ENCODE data around the gene ATP2B2. TPM values are rescaled to one million over a fixed set of nuclear protein-coding genes. Genes with fewer than 3 reads are reported as not detected.

The ATP2B2 gene
- total and polyA plus RNA-seq, 2 experiments from 2014 or later = 0.42 to 0.63 TPM

GRCh38 chr3:10284496-10284895, 220.9 kb downstream of the ATP2B2 start:
- Histone ChIP-seq H3K27ac (ENCODE audit: low read depth) (no peak overlapping the region), H3K4me2 (no peak overlapping the region), H3F3A (replicated peaks; ENCODE audit: low read depth) (no peaks in the 10 kb centered on the region), H3K27me3 (ENCODE audit: insufficient read depth) (no peaks in the 10 kb centered on the region), H3K79me2 (replicated peaks; ENCODE audit: insufficient read depth) (no peaks in the 10 kb centered on the region), H4K20me1 (replicated peaks; ENCODE audit: insufficient read depth) (peaks cover 3% of the 10 kb centered on the region; the same call in 1 of the 2 replicates), H3K4me1 (ENCODE audit: insufficient read depth) (peaks cover 8% of the 10 kb centered on the region; the same call in 1 of the 2 replicates), H3K4me3 (no peak overlapping the region), H3K9me2 (ENCODE audit: insufficient read depth) (no peaks in the 10 kb centered on the region), H3K36me3 (ENCODE audit: insufficient read depth) (peaks cover 3% of the 10 kb centered on the region; the same call in 1 of the 2 replicates), H2AFZ (no peak overlapping the region)
- DNase-seq (ENCODE audit: low spot score) = no peak
- TF ChIP-seq, protein P1, sequence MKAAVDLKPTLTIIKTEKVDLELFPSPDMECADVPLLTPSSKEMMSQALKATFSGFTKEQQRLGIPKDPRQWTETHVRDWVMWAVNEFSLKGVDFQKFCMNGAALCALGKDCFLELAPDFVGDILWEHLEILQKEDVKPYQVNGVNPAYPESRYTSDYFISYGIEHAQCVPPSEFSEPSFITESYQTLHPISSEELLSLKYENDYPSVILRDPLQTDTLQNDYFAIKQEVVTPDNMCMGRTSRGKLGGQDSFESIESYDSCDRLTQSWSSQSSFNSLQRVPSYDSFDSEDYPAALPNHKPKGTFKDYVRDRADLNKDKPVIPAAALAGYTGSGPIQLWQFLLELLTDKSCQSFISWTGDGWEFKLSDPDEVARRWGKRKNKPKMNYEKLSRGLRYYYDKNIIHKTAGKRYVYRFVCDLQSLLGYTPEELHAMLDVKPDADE (IDR thresholded peaks at IDR 0.05) = no peak
- TF ChIP-seq CREB1 (CRISPR knock-in tag; IDR thresholded peaks at IDR 0.05; ENCODE audit: low read depth) (no peak), EZH2 (IDR thresholded peaks at IDR 0.05; ENCODE audit: low read depth, unreplicated experiment) (no peak), POLR2AphosphoS5 (IDR thresholded peaks at IDR 0.05; ENCODE audit: low read depth) (no peak), ZNF114 (CRISPR knock-in tag; IDR thresholded peaks at IDR 0.05) (no peak), ZNF331 (CRISPR knock-in tag; IDR thresholded peaks at IDR 0.05; ENCODE audit: low read depth) (no peak), CTCF (conservative IDR thresholded peaks at IDR 0.05; ENCODE audit: low read depth in 2 of 2) (no peak), REST (IDR thresholded peaks at IDR 0.05; ENCODE audit: unreplicated experiment) (no peak), JUNB (IDR thresholded peaks at IDR 0.05; ENCODE audit: unreplicated experiment) (no peak), STAT1 (IDR thresholded peaks at IDR 0.05; ENCODE audit: unreplicated experiment) (no peak), EZH2phosphoT487 (IDR thresholded peaks at IDR 0.05; ENCODE audit: unreplicated experiment) (no peak), ZNF462 (CRISPR knock-in tag; IDR thresholded peaks at IDR 0.05) (no peak), NANOG (IDR thresholded peaks at IDR 0.05; ENCODE audit: borderline replicate concordance) (no peak)
- no peak overlapping the region for H3K27ac Mint-ChIP-seq
- H3K9me3 Mint-ChIP-seq = no peaks in the 10 kb centered on the region
- no peak for ATAC-seq
- peaks cover 30% of the 10 kb centered on the region for H3K36me3 Mint-ChIP-seq (ENCODE audit: low read depth)
- peaks cover 15% of the 10 kb centered on the region for H3K4me1 Mint-ChIP-seq
- H3K27me3 Mint-ChIP-seq (ENCODE audit: insufficient read depth, low read depth, poor library complexity) = peaks cover 9% of the 10 kb centered on the region
- no peak overlapping the region for H3K4me3 Mint-ChIP-seq

Measured in GM23338 (cell line).